Motor neuron (in vitro differentiated cells): ENCODE results near the gene NAGS. TPM values are rescaled to one million over a fixed set of nuclear protein-coding genes. Genes with fewer than 3 reads are reported as not detected.

Experiments used
- ATAC-seq, 8 experiments: fragments of 200-7000 bp; cut with Tn5 transposase; replicated peaks in 6 of 8; 2 replicates each; pipeline ENCODE4 v1.8.0; 2021; ENCODE audit warnings: mild to moderate bottlenecking in 8 of 8, moderate library complexity in 8 of 8
- H3K27ac ChIP-seq, 2 donors: fragments of 250-450 bp; sonication (Bioruptor Pico); 2 replicates each; pipeline ENCODE4 v1.9.0; 2021; ENCODE audit warnings: antibody characterized with exemption in 2 of 2, mild to moderate bottlenecking in 2 of 2, moderate library complexity in 1 of 2
- H3K4me1 ChIP-seq, 2 donors: fragments of 250-450 bp; sonication (Bioruptor Pico); replicated peaks in 1 of 2; 2 replicates each; pipeline ENCODE4 v1.6.1; 2021; ENCODE audit warnings: antibody characterized with exemption in 2 of 2, mild to moderate bottlenecking in 2 of 2, moderate library complexity in 1 of 2
- H3K4me3 ChIP-seq, 5 donors: fragments of 250-450 bp; sonication (Bioruptor Pico); 2 replicates each; pipeline ENCODE4 v1.9.0; 2021; ENCODE audit warnings: antibody characterized with exemption in 5 of 5, mild to moderate bottlenecking in 5 of 5, moderate library complexity in 4 of 5
- WGBS, 10 experiments: fragments of 450-650 bp; shearing (Covaris generic); methylation state at CpG; one replicate each; pipeline ENCODE4 v1.0.0; 2022; 5-methylcytosine and 5-hydroxymethylcytosine counted together
- in situ Hi-C, 9 experiments: fragments of 400-800 bp; cut with MboI; loops; one replicate each; pipeline ENCODE4 v1.15.0; 2021; ENCODE audit warnings: low sequenced_read_pairs in 9 of 9, low pct_unique_long_range_greater_than_20kb in 2 of 9; ENCODE audit not compliant: unreplicated experiment in 9 of 9
- total RNA-seq, 8 experiments: library from RNA; unstranded; fragments of 300-600 nt; gene quantifications; 2 replicates each; pipeline versions ENCODE4 v1.2.3 to v1.2.4, GENCODE V29; 2022

Gene NAGS
- total RNA-seq, 8 experiments from 2014 or later: 0.31 to 3.4 (median 1.4) TPM

DNA sequence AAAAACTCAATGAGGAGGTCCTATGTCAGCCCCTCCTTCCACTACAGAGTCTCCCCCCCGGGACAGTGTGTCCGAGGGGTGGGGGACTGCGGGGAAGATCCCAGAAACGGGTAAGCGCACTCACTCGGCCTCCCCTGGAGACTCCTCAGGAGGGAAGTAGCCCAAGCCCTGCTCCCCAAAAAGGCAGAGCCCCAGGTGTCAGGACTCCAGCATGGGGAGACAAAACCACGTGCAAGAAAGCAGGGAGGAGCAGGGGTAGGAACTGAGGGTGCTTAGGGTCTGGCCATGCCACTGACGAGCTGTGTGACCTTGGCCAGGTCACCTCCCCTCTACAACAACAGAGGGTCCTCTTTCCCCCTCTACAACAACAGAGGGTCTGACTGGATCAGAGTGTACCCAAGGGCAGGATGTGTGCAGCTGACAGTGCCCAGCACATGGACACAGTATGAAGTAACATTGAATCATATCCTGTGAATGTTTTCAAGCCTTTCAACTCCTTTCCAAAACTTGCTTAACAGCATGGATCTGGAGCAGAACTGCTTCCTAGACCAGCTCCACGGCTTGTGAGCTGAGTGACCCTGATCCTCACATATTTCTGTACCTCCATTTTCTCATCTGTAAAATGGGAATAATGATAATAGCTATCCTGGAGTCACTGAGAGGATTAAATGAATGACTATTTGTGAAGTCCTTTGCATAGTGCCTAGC is 2.1 kb upstream of the NAGS start:
- no peak overlapping the region for H3K4me3 ChIP-seq
- WGBS, 10 experiments: 0 to 100% (median 38%) methylated on average over 1 to 4 of the region's 9 CpGs; no CpG with 5 or more reads in 2 of the 10 experiments

GRCh38 chr17:44004761-44005526 is 522 bp downstream of the NAGS start:
- H3K4me1 ChIP-seq: peaks cover 11 to 13% of the 10 kb centered on the region in 2 donors
- peak overlapping the region in 3 of 5 donors; percentile 3 to 23 (median 12) for H3K4me3 ChIP-seq
- 7 to 40% (median 20%) methylated on average over 2 to 10 of the region's 71 CpGs; no CpG with 5 or more reads in 4 of the 10 experiments for WGBS, 10 experiments
- H3K27ac ChIP-seq: no peak overlapping the region
- ATAC-seq: peak in 4 of 8 experiments; percentile 1 to 11 (median 4)
- in situ Hi-C loops: no loop called here

More for the DNA sequence above, 2.1 kb upstream of the NAGS start:
- ATAC-seq: no peak
- in situ Hi-C loops: no loop called here
- Histone ChIP-seq H3K4me1 (peaks cover 4% of the 10 kb centered on the region in 2 donors), H3K27ac (no peak overlapping the region)

DNA sequence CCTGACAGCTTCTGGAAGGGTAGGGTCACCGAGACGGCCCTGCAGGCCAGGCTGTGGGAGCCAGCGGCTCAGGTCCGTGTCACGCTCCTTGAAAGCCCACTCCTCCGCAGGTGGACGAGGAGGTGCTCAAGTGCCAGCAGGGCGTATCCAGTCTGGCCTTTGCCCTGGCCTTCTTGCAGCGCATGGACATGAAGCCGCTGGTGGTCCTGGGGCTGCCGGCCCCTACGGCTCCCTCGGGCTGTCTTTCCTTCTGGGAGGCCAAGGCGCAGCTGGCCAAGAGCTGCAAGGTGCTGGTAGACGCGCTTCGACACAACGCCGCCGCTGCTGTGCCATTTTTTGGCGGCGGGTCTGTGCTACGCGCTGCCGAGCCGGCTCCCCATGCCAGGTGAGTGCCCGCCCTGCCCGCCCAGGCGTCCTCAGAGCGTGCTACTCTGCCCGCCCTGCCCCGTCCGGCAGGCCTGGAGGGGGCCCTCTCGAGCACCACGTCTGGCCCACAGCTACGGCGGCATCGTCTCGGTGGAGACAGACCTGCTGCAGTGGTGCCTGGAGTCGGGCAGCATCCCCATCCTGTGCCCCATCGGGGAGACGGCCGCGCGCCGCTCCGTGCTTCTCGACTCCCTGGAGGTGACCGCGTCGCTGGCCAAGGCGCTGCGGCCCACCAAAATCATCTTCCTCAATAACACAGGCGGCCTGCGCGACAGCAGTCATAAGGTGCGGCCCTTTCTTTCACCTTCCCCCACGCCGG is 1.3 kb downstream of the NAGS start:
- H3K4me3 ChIP-seq: peak overlapping the region in 4 of 5 donors; percentile 38 to 59 (median 50)
- 6 to 49% (median 18%) methylated on average over 4 to 6 of the region's 59 CpGs; no CpG with 5 or more reads in 6 of the 10 experiments for WGBS, 10 experiments
- no peak overlapping the region for H3K27ac ChIP-seq
- ATAC-seq: peak in 4 of 8 experiments; percentile 4 to 7 (median 5)
- H3K4me1 ChIP-seq: peaks cover 11 to 13% of the 10 kb centered on the region in 2 donors
- in situ Hi-C loops: no loop called here

DNA sequence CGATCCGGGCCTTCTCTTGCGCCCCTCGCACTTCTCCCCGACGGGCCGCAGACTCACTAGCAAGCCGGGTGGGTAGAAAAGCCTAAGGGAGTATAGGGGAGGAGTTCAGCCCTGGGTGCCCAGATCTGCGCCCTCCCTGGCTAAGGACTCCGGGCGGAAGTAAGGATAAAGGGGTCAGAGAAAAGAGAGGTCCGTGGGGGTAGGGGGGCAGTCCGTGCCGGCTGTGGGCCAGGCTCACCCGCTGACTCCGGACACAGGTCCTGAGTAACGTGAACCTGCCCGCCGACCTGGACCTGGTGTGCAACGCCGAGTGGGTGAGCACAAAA is 1.8 kb downstream of the NAGS start:
- WGBS, 10 experiments: 5% methylated on average over 16 of the region's 21 CpGs; no CpG with 5 or more reads in 9 of the 10 experiments
- peak in 3 of 8 experiments; percentile 2 to 10 (median 2) for ATAC-seq
- no peak overlapping the region for H3K27ac ChIP-seq
- peaks cover 11 to 13% of the 10 kb centered on the region in 2 donors for H3K4me1 ChIP-seq
- in situ Hi-C loops: no loop called here
- peak overlapping the region; percentile 38 to 59 (median 45) for H3K4me3 ChIP-seq

- in situ Hi-C loops: no loop called here
- Histone ChIP-seq H3K4me3 (peak overlapping the region; percentile 38 to 59 (median 45)), H3K27ac (no peak overlapping the region), H3K4me1 (peaks cover 11 to 13% of the 10 kb centered on the region in 2 donors)
- 0 to 5% (median 0%) methylated on average over 1 to 8 of the region's 40 CpGs; no CpG with 5 or more reads in 7 of the 10 experiments for WGBS, 10 experiments
- ATAC-seq: peak; percentile 72 to 81 (median 78)
Measured at GRCh38 chr17:44006598-44007345, 2.4 kb downstream of the NAGS start.

GRCh38 chr17:44007346-44008204 is 3.2 kb downstream of the NAGS start:
- ATAC-seq: peak in 2 of 8 experiments; percentile 1 to 15
- WGBS, 10 experiments: 0 to 42% (median 16%) methylated on average over 1 to 7 of the region's 37 CpGs; no CpG with 5 or more reads in 2 of the 10 experiments
- in situ Hi-C loops: no loop called here

GRCh38 chr17:44008205-44008909 is 3.9 kb downstream of the NAGS start:
- in situ Hi-C loops: no loop called here
- no peak overlapping the region for H3K27ac ChIP-seq
- 40 to 94% (median 82%) methylated on average over 1 to 4 of the region's 6 CpGs; no CpG with 5 or more reads in 4 of the 10 experiments for WGBS, 10 experiments
- H3K4me3 ChIP-seq: peak overlapping the region in 4 of 5 donors; percentile 39 to 59 (median 50)
- H3K4me1 ChIP-seq: peaks cover 11 to 13% of the 10 kb centered on the region in 2 donors
- ATAC-seq: no peak

More at GRCh38 chr17:44007346-44008204, 3.2 kb downstream of the NAGS start:
- peak overlapping the region; percentile 38 to 59 (median 45) for H3K4me3 ChIP-seq
- H3K27ac ChIP-seq: no peak overlapping the region
- peaks cover 11 to 13% of the 10 kb centered on the region in 2 donors for H3K4me1 ChIP-seq

- 42 to 100% (median 70%) methylated on average over 1 to 3 of the region's 4 CpGs; no CpG with 5 or more reads in 2 of the 10 experiments for WGBS, 10 experiments
Measured at GRCh38 chr17:44010966-44011647, 6.7 kb downstream of the NAGS start.

DNA sequence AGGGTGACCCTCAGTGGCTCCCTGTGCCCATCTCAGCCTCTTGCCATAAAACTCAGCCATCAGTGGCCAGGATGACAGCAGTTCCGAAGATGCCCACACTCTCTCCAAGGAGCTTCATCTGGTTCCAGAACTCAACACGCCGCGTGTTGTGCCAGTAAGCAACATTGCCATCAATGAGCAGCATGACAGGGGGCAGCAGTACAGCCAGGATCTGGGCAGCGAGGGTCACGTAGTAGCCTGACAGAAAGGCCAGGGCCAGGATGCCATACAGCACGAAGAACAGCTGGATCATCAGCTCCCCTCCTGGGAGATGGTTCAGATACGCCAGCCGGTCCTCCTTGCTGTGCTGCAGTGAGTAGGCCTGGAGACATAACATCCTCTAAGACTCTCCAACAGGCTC is 7.5 kb downstream of the NAGS start:
- in situ Hi-C loops: no loop called here
- Histone ChIP-seq H3K4me1 (peaks cover 16 to 19% of the 10 kb centered on the region in 2 donors), H3K4me3 (no peak overlapping the region), H3K27ac (no peak overlapping the region)
- WGBS, 10 experiments: 40 to 98% (median 94%) methylated on average over 1 to 6 of the region's 9 CpGs; no CpG with 5 or more reads in 3 of the 10 experiments
- no peak for ATAC-seq

More at GRCh38 chr17:44010966-44011647, 6.7 kb downstream of the NAGS start:
- ATAC-seq: no peak
- Histone ChIP-seq H3K4me3 (no peak overlapping the region), H3K27ac (no peak overlapping the region), H3K4me1 (peaks cover 16 to 19% of the 10 kb centered on the region in 2 donors)
- in situ Hi-C loops: no loop called here

GRCh38 chr17:44012391-44012790 is 8.0 kb downstream of the NAGS start:
- no peak for ATAC-seq
- Histone ChIP-seq H3K4me3 (no peak overlapping the region), H3K27ac (no peak overlapping the region), H3K4me1 (peaks cover 16 to 19% of the 10 kb centered on the region in 2 donors)
- in situ Hi-C loops: no loop called here
- 83% methylated on average over 2 of the region's 3 CpGs; no CpG with 5 or more reads in 9 of the 10 experiments for WGBS, 10 experiments
